Measurements from ENCODE around the gene KCNJ4. TPM values are rescaled to one million over a fixed set of nuclear protein-coding genes. Genes with fewer than 3 reads are reported as not detected.
A peak's percentile ranks its signal among the peaks of the same experiment; 100 is the strongest.

KCNJ4 gene
- total and polyA plus RNA-seq, 8 donors: not detected

DNA sequence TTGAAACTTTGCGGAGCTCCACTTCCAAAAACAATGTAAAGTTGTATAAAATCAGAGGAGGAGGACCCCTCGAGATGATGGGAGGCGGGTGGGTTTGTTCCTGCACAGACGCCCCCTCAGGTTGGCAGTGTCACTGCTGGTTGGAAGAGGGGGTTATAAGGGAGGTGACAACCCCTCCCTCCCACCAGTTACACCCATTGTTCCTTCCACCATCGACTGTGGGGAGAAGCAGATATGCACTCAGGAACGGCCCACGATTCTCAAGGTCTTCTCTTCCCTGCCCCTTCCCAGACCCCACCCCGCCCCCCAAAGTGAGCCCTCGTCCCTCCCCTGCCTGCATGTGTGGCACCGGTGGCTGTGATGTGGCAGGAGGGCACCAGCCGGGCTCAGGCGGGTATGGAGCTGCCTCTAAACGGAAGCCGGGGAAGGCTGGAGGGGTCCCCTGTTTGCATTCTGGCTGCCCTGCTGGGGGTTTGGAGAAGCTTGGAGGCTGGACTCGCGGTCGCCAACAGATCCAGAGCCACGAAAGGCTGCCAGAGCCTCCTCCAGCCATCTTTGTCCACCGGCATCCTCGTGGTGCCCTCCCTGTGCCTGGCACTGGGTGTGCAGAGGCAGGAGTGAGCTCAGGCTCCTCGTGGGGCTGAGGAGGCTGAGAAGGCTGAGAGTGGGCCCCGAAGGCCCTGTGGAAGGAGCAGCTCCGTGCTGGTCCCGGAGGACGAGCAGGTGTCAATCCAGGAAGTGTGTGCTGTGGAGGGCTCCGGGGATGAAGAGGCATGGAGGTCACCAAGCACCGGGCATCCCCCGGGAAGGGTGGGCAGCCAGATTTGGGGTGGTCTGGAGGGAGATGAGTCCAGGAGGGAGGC lies 13.7 kb upstream of the KCNJ4 start:
- peaks cover 0 to 3% (median 0%) of the 10 kb centered on the region in 3 donors for H3K4me1 ChIP-seq
- H3K27me3 ChIP-seq: no peaks in the 10 kb centered on the region
- no peak for FAIRE-seq
- H3K27ac ChIP-seq: no peak overlapping the region
- intact Hi-C loops (cut with DNase I): no loop called here
- H3K36me3 ChIP-seq: no peaks in the 10 kb centered on the region
- H3K9me3 ChIP-seq: no peaks in the 10 kb centered on the region
- WGBS, 2 donors: 52 to 54% methylated on average over 24 to 28 of the region's 28 CpGs
- TF ChIP-seq, protein P1, sequence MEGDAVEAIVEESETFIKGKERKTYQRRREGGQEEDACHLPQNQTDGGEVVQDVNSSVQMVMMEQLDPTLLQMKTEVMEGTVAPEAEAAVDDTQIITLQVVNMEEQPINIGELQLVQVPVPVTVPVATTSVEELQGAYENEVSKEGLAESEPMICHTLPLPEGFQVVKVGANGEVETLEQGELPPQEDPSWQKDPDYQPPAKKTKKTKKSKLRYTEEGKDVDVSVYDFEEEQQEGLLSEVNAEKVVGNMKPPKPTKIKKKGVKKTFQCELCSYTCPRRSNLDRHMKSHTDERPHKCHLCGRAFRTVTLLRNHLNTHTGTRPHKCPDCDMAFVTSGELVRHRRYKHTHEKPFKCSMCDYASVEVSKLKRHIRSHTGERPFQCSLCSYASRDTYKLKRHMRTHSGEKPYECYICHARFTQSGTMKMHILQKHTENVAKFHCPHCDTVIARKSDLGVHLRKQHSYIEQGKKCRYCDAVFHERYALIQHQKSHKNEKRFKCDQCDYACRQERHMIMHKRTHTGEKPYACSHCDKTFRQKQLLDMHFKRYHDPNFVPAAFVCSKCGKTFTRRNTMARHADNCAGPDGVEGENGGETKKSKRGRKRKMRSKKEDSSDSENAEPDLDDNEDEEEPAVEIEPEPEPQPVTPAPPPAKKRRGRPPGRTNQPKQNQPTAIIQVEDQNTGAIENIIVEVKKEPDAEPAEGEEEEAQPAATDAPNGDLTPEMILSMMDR (IDR thresholded peaks at IDR 0.05): no peak
- ATAC-seq: peak; percentile 17 to 39 (median 31)
- peak in 2 of 6 donors; percentile 53 to 58 for DNase-seq
- H3K4me3 ChIP-seq: peak overlapping the region; percentile 45 to 57 (median 51)

DNA sequence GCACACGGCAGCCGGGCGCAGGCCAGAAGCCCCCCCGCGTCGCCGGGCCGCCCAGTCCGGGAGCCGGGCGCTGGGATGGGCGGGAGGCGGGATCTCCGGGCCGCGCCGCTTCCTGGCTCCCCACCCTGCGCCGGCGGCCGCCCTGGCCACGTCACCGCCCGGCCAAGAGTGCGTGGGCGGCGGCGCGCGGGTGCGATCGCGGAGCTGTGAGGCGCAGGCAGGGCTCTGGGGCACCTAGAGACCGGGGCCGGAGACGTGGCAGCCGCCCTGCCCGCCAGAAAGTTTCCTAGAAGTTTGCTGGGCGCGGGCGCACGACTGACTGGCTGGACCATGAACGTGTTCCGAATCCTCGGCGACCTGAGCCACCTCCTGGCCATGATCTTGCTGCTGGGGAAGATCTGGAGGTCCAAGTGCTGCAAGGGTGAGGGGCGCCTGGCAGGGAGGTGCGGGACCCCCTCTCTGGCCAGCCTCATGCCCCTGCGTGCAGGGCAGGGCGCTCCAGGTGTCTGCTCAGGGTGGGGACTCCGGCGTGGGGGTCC lies 13.0 kb upstream of the KCNJ4 start, which contains the start of gene KDELR3:
Gene KDELR3 (plus strand): TSS at position 193 of the 539 bp plus-strand sequence. CDS start 138 bp downstream, at position 331.
- no peak for FAIRE-seq
- Histone ChIP-seq H3K4me1 (peaks cover 0 to 3% (median 0%) of the 10 kb centered on the region in 3 donors), H3K27ac (no peak within 1 kb of the TSS), H3K36me3 (no peaks in the 10 kb centered on the region), H3K27me3 (no peaks in the 10 kb centered on the region), H3K4me3 (peak within 1 kb of the TSS; percentile 45 to 57 (median 51)), H3K9me3 (no peaks in the 10 kb centered on the region)
- ATAC-seq: peak; percentile 82 to 90 (median 90)
- intact Hi-C loops (cut with DNase I): no loop called here
- WGBS, 2 donors: 1% methylated on average over 53 of the region's 53 CpGs
- TF ChIP-seq, protein P1 (IDR thresholded peaks at IDR 0.05): no peak
- DNase-seq: peak; percentile 51 to 84 (median 69)

DNA sequence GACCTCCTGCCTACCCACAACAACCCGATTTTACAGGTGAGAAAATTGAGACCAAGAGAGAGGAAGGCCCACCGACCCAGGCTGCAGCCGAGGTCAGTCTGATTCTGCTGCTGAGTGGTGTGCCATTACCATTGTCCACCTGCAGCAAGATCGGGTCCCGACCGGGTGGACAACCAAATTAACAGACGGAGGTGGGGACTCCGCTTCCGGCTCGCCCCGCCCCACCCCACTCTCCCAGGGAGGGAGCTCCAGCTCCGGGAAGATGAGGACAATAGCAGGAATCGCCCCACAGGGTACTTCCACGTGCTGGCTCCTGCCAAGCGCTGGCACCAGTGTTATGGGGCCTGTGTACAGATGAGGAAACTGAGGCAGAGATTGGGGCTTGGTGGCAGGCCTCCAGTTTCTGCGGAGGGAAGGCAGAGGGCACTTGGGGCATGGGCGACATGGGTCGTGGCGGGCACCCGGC lies 12.5 kb upstream of the KCNJ4 start:
- no peak for FAIRE-seq
- no peaks in the 10 kb centered on the region for H3K36me3 ChIP-seq

DNA sequence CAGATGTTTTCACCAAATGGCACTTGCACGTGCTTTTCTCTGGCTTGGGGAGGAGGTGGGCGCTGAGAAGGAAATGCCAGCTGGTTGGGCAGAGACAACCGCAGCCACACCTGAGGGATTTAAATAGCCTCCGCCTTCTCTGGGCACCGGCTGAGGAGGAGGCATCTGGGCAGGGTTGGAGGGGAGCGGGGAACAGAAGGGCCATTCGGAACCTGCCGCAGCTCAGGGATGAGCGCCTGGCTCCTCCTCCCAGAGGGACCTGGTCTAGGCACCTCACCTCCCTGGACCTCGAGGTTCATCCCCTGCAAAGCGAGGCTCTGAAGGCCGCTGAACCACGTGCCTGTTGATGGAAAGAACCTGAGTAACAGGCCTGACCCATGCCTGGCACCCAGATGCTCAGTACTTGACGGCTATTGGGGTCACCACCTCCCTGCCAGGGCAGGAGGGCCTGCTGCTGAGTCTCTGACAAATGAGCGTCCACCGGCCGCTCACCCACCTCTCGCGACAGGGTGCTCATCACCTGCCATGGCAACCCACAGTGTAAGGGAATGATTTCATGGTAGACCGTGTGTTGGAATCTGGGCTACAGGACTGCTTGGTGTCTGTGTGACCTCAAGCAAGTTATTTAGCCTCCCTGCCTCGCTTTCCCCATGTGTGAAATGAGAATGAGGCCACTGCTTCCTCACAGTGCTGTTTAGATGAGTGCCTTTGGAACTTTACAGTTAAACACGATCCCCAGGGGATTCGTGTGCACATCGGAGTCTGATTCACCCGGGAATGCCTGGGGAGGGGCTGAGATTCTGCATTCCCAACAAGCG lies 10.9 kb upstream of the KCNJ4 start:
- Histone ChIP-seq H3K4me3 (no peak overlapping the region), H3K27ac (no peak overlapping the region), H3K4me1 (peaks cover 0 to 8% (median 0%) of the 10 kb centered on the region in 3 donors), H3K27me3 (no peaks in the 10 kb centered on the region), H3K9me3 (no peaks in the 10 kb centered on the region), H3K36me3 (no peaks in the 10 kb centered on the region)
- FAIRE-seq: no peak
- peak in 2 of 6 donors; percentile 49 to 53 for DNase-seq
- WGBS, 2 donors: 78 to 83% methylated on average over 26 of the region's 26 CpGs
- TF ChIP-seq, protein P1 (IDR thresholded peaks at IDR 0.05): no peak
- no peak for ATAC-seq
- intact Hi-C loops (cut with DNase I): no loop called here

More for the DNA sequence above, 12.5 kb upstream of the KCNJ4 start:
- H3K4me1 ChIP-seq: peaks cover 0 to 3% (median 0%) of the 10 kb centered on the region in 3 donors
- peak overlapping the region; percentile 45 to 57 (median 51) for H3K4me3 ChIP-seq
- TF ChIP-seq, protein P1 (IDR thresholded peaks at IDR 0.05): no peak
- no peaks in the 10 kb centered on the region for H3K27me3 ChIP-seq
- H3K9me3 ChIP-seq: no peaks in the 10 kb centered on the region
- 19 to 24% methylated on average over 20 of the region's 20 CpGs for WGBS, 2 donors
- peak in 4 of 6 donors; percentile 24 to 61 (median 42) for DNase-seq
- ATAC-seq: peak in 3 of 4 donors; percentile 4 to 14 (median 6)
- intact Hi-C loops (cut with DNase I): no loop called here
- H3K27ac ChIP-seq: no peak overlapping the region

Data from pancreas (tissue), 10 donors.